ENCODE data around the gene ARHGAP15. TPM values are rescaled to one million over a fixed set of nuclear protein-coding genes. Genes with fewer than 3 reads are reported as not detected.

The ARHGAP15 gene
- polyA plus RNA-seq, 1 donor from 2014 or later = 0.30 TPM

- TF ChIP-seq EP300 (conservative IDR thresholded peaks at IDR 0.05; ENCODE audit: poor library complexity, severe bottlenecking) (no peak), CTCF (IDR thresholded peaks at IDR 0.05; ENCODE audit: poor library complexity, severe bottlenecking) (no peak), POLR2AphosphoS5 (IDR thresholded peaks at IDR 0.05) (no peak), SMC3 (conservative IDR thresholded peaks at IDR 0.05; ENCODE audit: poor library complexity) (no peak), TAF1 (IDR thresholded peaks at IDR 0.05; ENCODE audit: low read depth) (no peak), REST (IDR thresholded peaks at IDR 0.05; ENCODE audit: borderline replicate concordance) (no peak), EZH2 (IDR thresholded peaks at IDR 0.05; ENCODE audit: borderline replicate concordance, insufficient read depth, low read length, poor library complexity, severe bottlenecking) (no peak), MXI1 (conservative IDR thresholded peaks at IDR 0.05; ENCODE audit: poor library complexity, severe bottlenecking) (no peak), RAD21 (conservative IDR thresholded peaks at IDR 0.05) (no peak)
- H3K9me2 ChIP-seq (ENCODE audit: insufficient read depth, low read length) = no peaks in the 10 kb centered on the region
- H3K9ac ChIP-seq (ENCODE audit: low read length) = no peak overlapping the region
- H3K36me3 ChIP-seq (ENCODE audit: insufficient read depth, low read length) = no peaks in the 10 kb centered on the region
- no peak overlapping the region for H3K27ac ChIP-seq (ENCODE audit: low read length)
- no peak overlapping the region for H3K4me2 ChIP-seq (ENCODE audit: low read length)
- H3K27me3 ChIP-seq (ENCODE audit: insufficient read depth, low read depth, low read length) = no peaks in the 10 kb centered on the region
- no peaks in the 10 kb centered on the region for H3F3A ChIP-seq (ENCODE audit: insufficient read depth, low read length, poor library complexity, severe bottlenecking)
- no peaks in the 10 kb centered on the region for H3K9me3 ChIP-seq (ENCODE audit: low read length)
- H3K4me3 ChIP-seq (ENCODE audit: low read length) = no peak overlapping the region
- H2AFZ ChIP-seq (ENCODE audit: low read depth, low read length) = no peak overlapping the region
- no peaks in the 10 kb centered on the region for H4K20me1 ChIP-seq (ENCODE audit: insufficient read depth)
- H3K79me2 ChIP-seq (replicated peaks; ENCODE audit: insufficient read depth, low read length) = no peaks in the 10 kb centered on the region
Observed at GRCh38 chr2:143313861-143314260, 184.6 kb downstream of the ARHGAP15 start.

GRCh38 chr2:143321994-143322393, 192.8 kb downstream of the ARHGAP15 start:
- H3K79me2 ChIP-seq (replicated peaks; ENCODE audit: insufficient read depth, low read length) = no peaks in the 10 kb centered on the region
- no peaks in the 10 kb centered on the region for H4K20me1 ChIP-seq (ENCODE audit: insufficient read depth)
- H3K4me3 ChIP-seq (ENCODE audit: low read length) = no peak overlapping the region
- no peaks in the 10 kb centered on the region for H3K27me3 ChIP-seq (ENCODE audit: insufficient read depth, low read depth, low read length)
- H3K4me2 ChIP-seq (ENCODE audit: low read length) = no peak overlapping the region
- H3K9ac ChIP-seq (ENCODE audit: low read length) = no peak overlapping the region
- no peaks in the 10 kb centered on the region for H3K9me3 ChIP-seq (ENCODE audit: low read length)
- H3K9me2 ChIP-seq (ENCODE audit: insufficient read depth, low read length) = no peaks in the 10 kb centered on the region
- no peak overlapping the region for H2AFZ ChIP-seq (ENCODE audit: low read depth, low read length)
- no peaks in the 10 kb centered on the region for H3K36me3 ChIP-seq (ENCODE audit: insufficient read depth, low read length)
- H3K27ac ChIP-seq (ENCODE audit: low read length) = no peak overlapping the region
- no peak for TF ChIP-seq MXI1 (conservative IDR thresholded peaks at IDR 0.05; ENCODE audit: poor library complexity, severe bottlenecking)
- H3F3A ChIP-seq (ENCODE audit: insufficient read depth, low read length, poor library complexity, severe bottlenecking) = no peaks in the 10 kb centered on the region

- Histone ChIP-seq H3F3A (ENCODE audit: insufficient read depth, low read length, poor library complexity, severe bottlenecking) (no peaks in the 10 kb centered on the region), H3K9ac (ENCODE audit: low read length) (no peak overlapping the region), H3K9me3 (ENCODE audit: low read length) (no peaks in the 10 kb centered on the region), H3K79me2 (replicated peaks; ENCODE audit: insufficient read depth, low read length) (no peaks in the 10 kb centered on the region), H4K20me1 (ENCODE audit: insufficient read depth) (no peaks in the 10 kb centered on the region), H3K36me3 (ENCODE audit: insufficient read depth, low read length) (no peaks in the 10 kb centered on the region), H3K9me2 (ENCODE audit: insufficient read depth, low read length) (no peaks in the 10 kb centered on the region), H3K27ac (ENCODE audit: low read length) (no peak overlapping the region), H3K4me3 (ENCODE audit: low read length) (no peak overlapping the region), H2AFZ (ENCODE audit: low read depth, low read length) (no peak overlapping the region), H3K4me2 (ENCODE audit: low read length) (no peak overlapping the region), H3K27me3 (ENCODE audit: insufficient read depth, low read depth, low read length) (no peaks in the 10 kb centered on the region)
- TF ChIP-seq RAD21 (conservative IDR thresholded peaks at IDR 0.05) = no peak
- no peak for TF ChIP-seq CTCF (IDR thresholded peaks at IDR 0.05; ENCODE audit: poor library complexity, severe bottlenecking)
- no peak for TF ChIP-seq TAF1 (IDR thresholded peaks at IDR 0.05; ENCODE audit: low read depth)
- no peak for TF ChIP-seq MXI1 (conservative IDR thresholded peaks at IDR 0.05; ENCODE audit: poor library complexity, severe bottlenecking)
- TF ChIP-seq EP300 (conservative IDR thresholded peaks at IDR 0.05; ENCODE audit: poor library complexity, severe bottlenecking) = no peak
- TF ChIP-seq SMC3 (conservative IDR thresholded peaks at IDR 0.05; ENCODE audit: poor library complexity) = no peak
- no peak for TF ChIP-seq REST (IDR thresholded peaks at IDR 0.05; ENCODE audit: borderline replicate concordance)
- TF ChIP-seq POLR2AphosphoS5 (IDR thresholded peaks at IDR 0.05) = no peak
- TF ChIP-seq EZH2 (IDR thresholded peaks at IDR 0.05; ENCODE audit: borderline replicate concordance, insufficient read depth, low read length, poor library complexity, severe bottlenecking) = no peak
Observed at GRCh38 chr2:143329288-143329687, 200.1 kb downstream of the ARHGAP15 start.
